Lung (tissue), 12 donors: ENCODE measurements around the gene RETN. TPM values are rescaled to one million over a fixed set of nuclear protein-coding genes. Genes with fewer than 3 reads are reported as not detected.

Experiments used
- ATAC-seq: fragments of 200-7000 bp; cut with Tn5 transposase; one replicate; pipeline ENCODE4 v1.9.1; 2020; ENCODE audit warnings: moderate number of reproducible peaks; ENCODE audit not compliant: insufficient read depth, low FRiP score
- DNase-seq, 3 donors: peaks; one replicate each; pipeline ENCODE4 v3.0.0-alpha.2; 2013 to 2017
- H3K27ac ChIP-seq, 2 donors: one replicate each; pipeline ENCODE4 v1.5.1; 2013; ENCODE audit warnings: mild to moderate bottlenecking in 2 of 2, moderate library complexity in 2 of 2, control low read depth in 1 of 2, inconsistent platforms in 1 of 2, low read depth in 1 of 2, low read length in 1 of 2
- H3K27me3 ChIP-seq, 3 donors: one replicate each; pipeline ENCODE4 v1.5.1; 2013; ENCODE audit warnings: low read length in 2 of 3; ENCODE audit not compliant: control insufficient read depth in 3 of 3, insufficient read depth in 3 of 3
- H3K36me3 ChIP-seq, 4 donors: one replicate each; pipeline ENCODE4 v1.5.1; 2013; ENCODE audit warnings: low read length in 4 of 4, mild to moderate bottlenecking in 1 of 4, moderate library complexity in 1 of 4; ENCODE audit not compliant: control insufficient read depth in 4 of 4, insufficient read depth in 4 of 4
- H3K4me1 ChIP-seq, 5 donors: one replicate each; pipeline ENCODE4 v1.5.1; 2013; ENCODE audit warnings: low read length in 5 of 5, mild to moderate bottlenecking in 2 of 5, moderate library complexity in 1 of 5; ENCODE audit not compliant: control insufficient read depth in 5 of 5, insufficient read depth in 5 of 5
- H3K4me3 ChIP-seq: one replicate; pipeline ENCODE4 v1.5.1; 2013; ENCODE audit warnings: mild to moderate bottlenecking, control low read depth, moderate library complexity
- H3K9ac ChIP-seq, 2 donors: one replicate each; pipeline ENCODE4 v1.5.1; 2013; ENCODE audit warnings: low read length in 2 of 2, control low read depth in 1 of 2; ENCODE audit not compliant: insufficient read depth in 1 of 2
- H3K9me3 ChIP-seq, 4 donors: one replicate each; pipeline ENCODE4 v1.5.1; 2013; ENCODE audit warnings: low read length in 3 of 4, mild to moderate bottlenecking in 1 of 4, moderate library complexity in 1 of 4; ENCODE audit not compliant: control insufficient read depth in 4 of 4, insufficient read depth in 3 of 4
- WGBS, 2 donors: extraction: QIAGEN DNeasy Blood & Tissue Kit; methylation state at CpG; one replicate each; pipeline ENCODE4 v1.1.7; 2013; 5-methylcytosine and 5-hydroxymethylcytosine counted together
- polyA plus RNA-seq, 2 donors: library from polyadenylated mRNA; stranded (reverse); fragments of 200-250 nt; gene quantifications; one replicate each; pipeline ENCODE4 v1.2.1, GENCODE V29; 2013
- total RNA-seq, 2 donors: library from RNA; depleted of rRNA in 1 of 2; stranded (reverse); fragments of >200 nt in 1 of 2; gene quantifications; one replicate each; pipeline ENCODE4 v1.2.1, GENCODE V29; 2014 to 2021
- TF ChIP-seq, protein P1 (sequence below): IDR thresholded peaks from 2 replicates; pipeline ENCODE4 v1.5.1; 2012; ENCODE audit warnings: mild to moderate bottlenecking; ENCODE audit errors: control extremely low read depth, extremely low read depth
- donor health status: control.
- donor health status: control.
- donor health status: Bipolar disorder and iron deficiency.
- donor health status: healthy.
- donor health status: DM: yes; HTN: yes; CAD: no.

Gene RETN
- total and polyA plus RNA-seq, 4 donors = 2.9 to 1,168 (median 58.3) TPM

DNA sequence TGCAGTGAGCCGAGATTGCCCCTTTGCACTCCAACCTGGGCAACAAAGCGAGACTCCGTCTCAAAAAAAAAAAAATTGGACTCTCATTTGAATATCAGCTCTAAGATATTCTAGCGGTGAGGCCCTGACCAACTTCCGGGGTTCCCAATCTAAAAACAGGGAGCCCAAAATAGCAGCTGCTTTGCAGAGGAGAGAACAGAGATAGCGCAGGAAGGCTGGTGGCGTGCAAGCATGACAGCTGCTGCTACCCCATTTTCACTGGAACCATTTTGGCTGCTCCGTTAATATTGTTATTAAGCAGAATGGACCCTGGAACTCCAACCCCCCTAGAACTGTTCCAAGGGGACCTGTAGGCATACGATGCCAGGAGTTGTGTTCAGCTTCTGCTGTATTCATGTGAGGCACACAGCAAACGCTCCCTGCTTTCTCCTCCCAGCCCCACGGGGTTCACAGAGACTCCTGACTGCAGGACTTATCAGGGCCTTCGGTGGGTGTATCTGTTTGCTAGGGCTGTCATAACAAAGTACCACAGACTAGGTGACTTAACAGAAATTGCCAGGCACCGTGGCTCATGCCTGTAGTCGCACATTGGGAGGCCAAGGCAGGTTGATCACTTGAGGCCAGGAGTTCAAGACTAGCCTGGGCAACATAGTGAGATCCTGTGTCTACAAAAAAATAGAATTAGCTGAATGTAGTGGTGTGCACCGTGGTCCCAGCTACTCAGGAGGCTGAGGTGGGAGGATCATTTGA is 20.4 kb upstream of the RETN start:
- Histone ChIP-seq H3K9me3 (no peaks in the 10 kb centered on the region), H3K4me1 (peaks cover 0 to 5% (median 3%) of the 10 kb centered on the region in 5 donors), H3K36me3 (peaks cover 0 to 14% (median 0%) of the 10 kb centered on the region in 4 donors), H3K4me3 (no peak overlapping the region), H3K9ac (no peak overlapping the region), H3K27ac (no peak overlapping the region), H3K27me3 (peaks cover 0 to 3% (median 0%) of the 10 kb centered on the region in 3 donors)
- DNase-seq (no peak), ATAC-seq (no peak)
- 85 to 92% methylated on average over 15 of the region's 15 CpGs for WGBS, 2 donors
- TF ChIP-seq, protein P1, sequence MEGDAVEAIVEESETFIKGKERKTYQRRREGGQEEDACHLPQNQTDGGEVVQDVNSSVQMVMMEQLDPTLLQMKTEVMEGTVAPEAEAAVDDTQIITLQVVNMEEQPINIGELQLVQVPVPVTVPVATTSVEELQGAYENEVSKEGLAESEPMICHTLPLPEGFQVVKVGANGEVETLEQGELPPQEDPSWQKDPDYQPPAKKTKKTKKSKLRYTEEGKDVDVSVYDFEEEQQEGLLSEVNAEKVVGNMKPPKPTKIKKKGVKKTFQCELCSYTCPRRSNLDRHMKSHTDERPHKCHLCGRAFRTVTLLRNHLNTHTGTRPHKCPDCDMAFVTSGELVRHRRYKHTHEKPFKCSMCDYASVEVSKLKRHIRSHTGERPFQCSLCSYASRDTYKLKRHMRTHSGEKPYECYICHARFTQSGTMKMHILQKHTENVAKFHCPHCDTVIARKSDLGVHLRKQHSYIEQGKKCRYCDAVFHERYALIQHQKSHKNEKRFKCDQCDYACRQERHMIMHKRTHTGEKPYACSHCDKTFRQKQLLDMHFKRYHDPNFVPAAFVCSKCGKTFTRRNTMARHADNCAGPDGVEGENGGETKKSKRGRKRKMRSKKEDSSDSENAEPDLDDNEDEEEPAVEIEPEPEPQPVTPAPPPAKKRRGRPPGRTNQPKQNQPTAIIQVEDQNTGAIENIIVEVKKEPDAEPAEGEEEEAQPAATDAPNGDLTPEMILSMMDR = no peak

DNA sequence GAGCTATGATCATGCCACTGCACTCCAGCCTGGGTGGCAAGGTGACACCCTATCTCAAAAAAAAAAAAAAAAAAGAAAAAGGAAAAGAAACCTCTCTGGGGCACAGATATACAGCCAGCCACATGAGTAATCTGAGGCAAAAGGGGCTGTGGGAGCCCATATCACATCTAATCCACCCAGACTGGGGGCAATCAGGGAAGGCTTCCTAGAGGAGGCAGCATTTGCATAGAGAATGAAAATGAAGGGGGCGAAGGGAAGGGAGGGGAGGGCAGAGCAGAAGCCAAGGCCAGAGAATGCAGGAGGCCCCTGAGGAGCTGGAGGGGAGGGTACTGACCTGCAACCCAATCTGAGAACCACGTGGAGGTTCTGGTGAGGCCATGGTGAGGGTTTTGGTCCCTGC is 18.7 kb upstream of the RETN start:
- 47 to 50% methylated on average over 2 of the region's 2 CpGs for whole genome bisulfite sequencing, 2 donors
- Histone ChIP-seq H3K9me3 (no peaks in the 10 kb centered on the region), H3K27me3 (peaks cover 0 to 3% (median 0%) of the 10 kb centered on the region in 3 donors), H3K36me3 (peaks cover 0 to 14% (median 0%) of the 10 kb centered on the region in 4 donors), H3K9ac (no peak overlapping the region), H3K4me3 (no peak overlapping the region), H3K4me1 (peaks cover 0 to 4% (median 1%) of the 10 kb centered on the region in 5 donors), H3K27ac (no peak overlapping the region)
- TF ChIP-seq, protein P1 = no peak
- ATAC-seq (no peak), DNase-seq (no peak)

- Histone ChIP-seq H3K36me3 (peaks cover 0 to 5% (median 0%) of the 10 kb centered on the region in 4 donors), H3K27ac (peak overlapping the region in 1 of 2 donors; percentile 51), H3K9me3 (no peaks in the 10 kb centered on the region), H3K27me3 (peaks cover 0 to 3% (median 0%) of the 10 kb centered on the region in 3 donors), H3K4me3 (no peak overlapping the region), H3K4me1 (peaks cover 0 to 4% (median 1%) of the 10 kb centered on the region in 5 donors), H3K9ac (peak overlapping the region in 1 of 2 donors; percentile 72)
- DNase-seq (peak; percentile 82 to 89 (median 88)), ATAC-seq (peak; percentile 74)
- TF ChIP-seq, protein P1 = peak; percentile 96
- 3 to 4% methylated on average over 28 of the region's 28 CpGs for WGBS, 2 donors
Measured at GRCh38 chr19:7652061-7652641, 16.7 kb upstream of the RETN start.
